ENCODE results near the gene NCKAP5.

DNA sequence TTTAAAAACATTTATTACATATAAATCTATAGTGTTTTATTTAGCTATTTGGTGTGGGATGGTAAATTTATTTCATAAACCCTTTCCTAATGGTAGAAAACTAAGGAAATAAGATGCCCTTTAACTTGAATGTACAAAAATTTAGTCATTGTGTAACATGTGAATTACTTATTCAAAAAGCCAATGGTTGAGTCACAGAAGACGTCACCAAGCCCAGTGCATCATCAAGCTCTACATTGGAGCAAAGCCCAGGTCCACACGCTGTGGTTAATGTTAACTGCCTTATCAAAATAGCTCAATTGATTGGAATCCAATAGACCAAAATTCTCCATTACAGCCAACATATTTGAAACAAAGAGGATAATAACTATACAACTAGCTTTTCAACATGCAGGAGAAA lies 752.7 kb downstream of the NCKAP5 start:
- TF ChIP-seq, protein P1, sequence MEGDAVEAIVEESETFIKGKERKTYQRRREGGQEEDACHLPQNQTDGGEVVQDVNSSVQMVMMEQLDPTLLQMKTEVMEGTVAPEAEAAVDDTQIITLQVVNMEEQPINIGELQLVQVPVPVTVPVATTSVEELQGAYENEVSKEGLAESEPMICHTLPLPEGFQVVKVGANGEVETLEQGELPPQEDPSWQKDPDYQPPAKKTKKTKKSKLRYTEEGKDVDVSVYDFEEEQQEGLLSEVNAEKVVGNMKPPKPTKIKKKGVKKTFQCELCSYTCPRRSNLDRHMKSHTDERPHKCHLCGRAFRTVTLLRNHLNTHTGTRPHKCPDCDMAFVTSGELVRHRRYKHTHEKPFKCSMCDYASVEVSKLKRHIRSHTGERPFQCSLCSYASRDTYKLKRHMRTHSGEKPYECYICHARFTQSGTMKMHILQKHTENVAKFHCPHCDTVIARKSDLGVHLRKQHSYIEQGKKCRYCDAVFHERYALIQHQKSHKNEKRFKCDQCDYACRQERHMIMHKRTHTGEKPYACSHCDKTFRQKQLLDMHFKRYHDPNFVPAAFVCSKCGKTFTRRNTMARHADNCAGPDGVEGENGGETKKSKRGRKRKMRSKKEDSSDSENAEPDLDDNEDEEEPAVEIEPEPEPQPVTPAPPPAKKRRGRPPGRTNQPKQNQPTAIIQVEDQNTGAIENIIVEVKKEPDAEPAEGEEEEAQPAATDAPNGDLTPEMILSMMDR (IDR thresholded peaks at IDR 0.05), result no peak
- no peak for TF ChIP-seq POLR2A (IDR thresholded peaks at IDR 0.05)
